Activated gamma-delta T cell treated with Interleukin-2 at 50 U/mL for 16 hours (primary cell): ENCODE data around the gene GPR84.
A peak's percentile ranks its signal among the peaks of the same experiment; 100 is the strongest.

Source experiments
- DNase-seq: peaks from one replicate; pipeline ENCODE4 v3.0.0-alpha.2; 2020

Gene GPR84

DNA sequence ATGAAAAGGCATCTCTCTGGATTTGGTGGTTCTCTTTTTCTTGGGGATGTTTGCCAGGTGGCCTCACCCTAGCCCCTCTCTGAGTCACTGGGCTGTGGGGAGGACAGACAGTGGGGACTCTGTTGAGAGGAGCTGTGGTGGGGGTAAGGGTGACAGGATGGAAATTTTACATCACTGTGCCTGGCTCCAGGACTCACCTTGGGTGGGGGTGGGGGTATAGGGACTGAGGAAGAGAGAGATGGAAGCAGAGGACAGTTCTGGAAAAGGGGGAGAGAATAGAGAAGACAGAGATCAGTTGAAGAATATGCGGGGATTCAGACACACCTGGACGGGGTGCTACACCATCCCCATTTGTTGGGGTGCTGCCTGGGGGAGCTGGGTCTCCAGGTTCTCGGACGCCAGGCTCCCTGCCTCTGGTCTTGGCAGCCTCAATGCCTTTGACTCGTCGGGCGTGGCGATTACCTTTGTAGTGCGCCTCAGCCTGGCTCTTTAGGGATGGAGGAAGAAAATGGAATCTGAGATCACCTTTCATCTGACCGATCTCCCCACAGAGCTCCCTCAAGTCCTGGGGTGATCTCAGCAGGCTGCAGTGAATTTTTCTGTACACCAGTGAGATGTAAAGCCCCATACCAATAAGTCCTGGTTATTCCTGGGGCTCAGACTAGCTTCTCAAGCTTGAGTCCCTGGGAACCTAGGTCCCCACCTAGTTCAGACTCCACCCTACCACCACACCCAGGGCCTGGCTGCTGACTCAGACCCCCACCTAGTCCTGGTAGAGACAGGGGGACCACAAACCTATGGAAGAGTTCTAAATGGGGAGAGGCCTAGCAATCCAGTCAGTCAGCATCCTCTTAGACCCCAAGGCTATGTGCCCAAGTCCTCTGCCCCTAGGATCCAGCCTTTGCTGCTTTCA lies 9.6 kb upstream of the GPR84 start:
- no peak for DNase-seq

DNA sequence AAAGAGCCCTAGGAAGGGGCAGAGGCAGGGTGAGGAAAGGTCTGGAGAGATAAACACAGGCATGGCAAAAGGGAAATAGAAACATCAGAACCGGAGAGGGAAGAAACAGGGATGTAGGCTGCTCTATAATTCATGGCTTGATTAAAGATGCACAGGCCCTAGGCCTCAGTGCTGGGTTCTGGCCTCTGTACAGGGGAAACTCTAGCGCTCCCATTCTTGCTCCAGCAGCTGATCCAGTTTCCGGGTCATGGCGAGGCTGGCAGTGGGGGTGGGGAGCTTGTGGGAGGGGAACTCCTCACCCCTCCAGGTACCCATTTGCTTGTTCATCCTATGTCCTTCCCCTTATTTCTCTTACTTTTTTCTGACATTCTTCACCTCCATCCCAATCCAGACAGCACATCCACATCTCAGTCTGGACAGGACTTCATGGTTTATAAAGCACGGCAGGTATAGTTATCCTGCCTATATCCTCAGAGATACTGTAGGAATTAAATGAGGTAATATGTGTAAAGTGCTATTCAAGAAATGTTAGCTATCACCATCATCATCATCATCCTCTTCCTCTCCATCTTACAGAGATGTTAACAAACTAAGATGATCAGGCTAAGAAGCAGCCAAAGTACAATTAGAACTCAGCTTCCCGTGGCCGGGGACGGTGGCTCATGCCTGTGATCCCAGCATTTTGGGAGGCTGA lies 8.0 kb upstream of the GPR84 start:
- no peak for DNase-seq

DNA sequence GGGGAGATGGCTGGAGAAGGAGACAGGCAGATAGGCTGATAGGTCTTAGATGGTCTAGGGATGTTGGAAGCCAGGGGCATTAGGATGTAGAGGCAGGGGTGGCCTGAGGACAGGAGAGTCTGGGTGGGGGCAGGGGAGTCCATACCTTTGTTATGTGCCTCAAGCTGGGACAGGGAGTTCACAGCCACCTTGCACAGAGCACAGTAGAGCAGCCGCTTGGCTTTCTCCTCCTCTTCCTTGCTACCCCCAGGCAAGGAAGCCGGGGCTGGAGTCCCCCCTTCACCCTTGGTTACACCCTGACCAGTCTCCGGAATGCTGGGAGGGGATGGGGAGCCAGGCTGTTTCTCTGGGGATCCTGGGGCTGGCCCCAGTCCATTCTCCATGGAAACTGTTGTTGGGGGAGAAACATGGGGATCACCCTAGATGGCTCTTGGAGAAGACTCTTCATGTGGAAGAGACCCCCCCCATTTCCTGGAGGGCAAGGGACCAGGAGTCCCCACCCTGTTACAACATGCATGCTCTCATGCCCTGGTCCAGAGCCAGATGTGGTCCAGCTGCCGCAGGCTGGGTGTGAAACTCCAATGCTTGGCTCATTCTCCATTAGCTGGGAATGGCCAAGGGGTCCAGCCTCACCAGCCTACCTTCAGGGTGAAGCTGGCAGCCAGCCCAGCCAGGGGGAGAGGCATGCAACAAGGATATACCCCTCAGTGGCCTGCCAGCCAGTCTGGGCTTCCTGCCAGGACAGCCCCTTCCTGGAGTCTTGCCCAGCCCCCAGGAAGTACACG lies 7.2 kb upstream of the GPR84 start:
- no peak for DNase-seq

DNA sequence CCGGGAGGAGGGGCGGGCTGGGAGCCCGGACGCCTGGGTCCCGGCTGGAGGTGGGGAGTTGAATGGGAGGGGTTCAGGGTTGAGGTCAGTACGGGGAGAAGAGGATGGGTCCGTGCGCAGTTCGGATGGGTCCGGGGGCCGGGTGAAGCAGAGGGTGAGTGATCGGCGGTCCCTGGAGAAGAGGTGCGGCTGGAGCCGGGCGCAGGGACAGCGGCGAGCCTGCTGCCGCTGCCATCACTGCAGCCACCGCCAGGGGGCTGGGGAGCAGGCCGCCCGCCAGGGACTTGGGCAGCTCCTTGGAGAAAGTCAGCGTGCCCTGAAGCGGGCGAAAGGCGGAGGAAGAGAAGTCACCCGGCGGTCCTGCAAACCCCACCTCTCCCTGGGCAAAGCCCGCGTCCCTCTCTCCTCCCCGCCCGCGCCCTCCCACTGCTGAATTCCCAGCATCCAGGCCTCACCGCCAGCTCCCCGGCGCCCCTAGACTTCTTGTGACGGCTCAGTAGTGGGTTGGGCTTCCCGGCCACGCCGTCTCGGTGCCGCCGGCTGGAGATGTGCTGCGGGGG lies 6.0 kb upstream of the GPR84 start:
- DNase-seq = peak; percentile 18

DNA sequence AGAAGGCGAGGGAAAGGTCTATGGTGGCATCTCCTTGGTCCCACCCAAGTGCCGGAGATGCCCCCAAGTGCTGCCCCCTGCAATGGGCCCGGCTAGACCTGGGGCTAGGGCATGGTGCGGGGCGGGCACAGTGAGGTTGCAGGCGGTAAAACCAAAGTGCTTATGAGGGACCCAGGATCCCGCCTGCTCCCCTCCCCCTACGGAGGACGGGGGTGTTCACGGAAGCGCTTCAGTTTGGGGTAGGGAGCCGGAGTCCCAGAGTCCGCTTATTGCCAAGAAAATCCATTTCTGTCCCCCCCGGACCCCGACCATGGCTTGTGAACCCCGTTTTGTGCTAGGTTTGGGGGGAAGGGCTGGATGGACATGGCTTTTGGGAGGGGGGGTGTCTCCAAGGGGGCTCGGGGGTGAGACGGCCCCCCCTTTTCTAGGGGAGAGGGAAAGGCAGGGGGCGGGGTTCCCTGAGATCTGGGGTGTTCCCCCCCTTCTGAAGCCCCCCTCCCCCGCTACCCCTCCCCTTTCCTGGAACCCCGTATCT lies 5.4 kb upstream of the GPR84 start:
- no peak for DNase-seq

DNA sequence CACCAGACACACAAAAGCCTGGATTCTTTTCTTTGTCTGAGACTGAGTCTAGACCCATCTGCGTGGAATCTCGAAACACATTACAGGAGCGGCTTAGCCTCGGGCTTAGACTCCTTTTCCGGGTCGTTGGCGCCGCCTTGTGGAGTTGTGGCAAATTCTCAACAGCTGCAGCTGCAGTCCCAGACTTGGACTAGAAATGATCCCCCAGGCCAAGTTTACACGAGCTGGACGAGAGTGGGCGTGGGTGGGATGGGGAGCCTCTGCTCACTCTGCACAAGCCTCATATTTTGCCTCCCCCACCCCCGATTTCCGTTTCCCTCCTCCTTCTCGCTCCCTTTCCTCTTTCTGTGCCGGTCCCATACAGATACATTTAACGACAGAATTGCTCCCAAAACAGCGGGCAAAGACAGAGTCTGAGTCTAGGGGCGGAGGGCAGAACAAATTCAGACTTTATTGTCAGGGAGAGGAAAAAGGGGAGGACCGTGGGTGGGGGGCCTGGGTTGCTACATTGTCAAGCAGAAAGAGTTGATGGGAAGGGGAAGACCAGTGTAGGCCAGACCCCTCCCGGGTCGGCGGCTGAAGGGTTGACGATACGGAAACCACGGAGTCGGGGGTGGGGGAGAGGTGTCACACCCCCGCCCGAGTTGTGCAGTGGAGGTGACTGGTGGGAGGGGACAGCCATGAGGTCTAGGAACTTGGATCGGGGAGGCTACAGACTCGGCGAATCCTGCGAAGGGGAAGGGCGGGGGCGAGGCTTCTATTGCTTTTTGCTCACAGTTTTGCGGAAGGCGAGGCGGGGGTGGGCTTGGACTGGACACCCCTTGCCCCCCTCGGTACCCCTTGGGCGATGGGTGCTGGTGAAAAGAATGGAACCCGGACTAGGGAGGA lies 4.7 kb upstream of the GPR84 start:
- DNase-seq = peak; percentile 91

DNA sequence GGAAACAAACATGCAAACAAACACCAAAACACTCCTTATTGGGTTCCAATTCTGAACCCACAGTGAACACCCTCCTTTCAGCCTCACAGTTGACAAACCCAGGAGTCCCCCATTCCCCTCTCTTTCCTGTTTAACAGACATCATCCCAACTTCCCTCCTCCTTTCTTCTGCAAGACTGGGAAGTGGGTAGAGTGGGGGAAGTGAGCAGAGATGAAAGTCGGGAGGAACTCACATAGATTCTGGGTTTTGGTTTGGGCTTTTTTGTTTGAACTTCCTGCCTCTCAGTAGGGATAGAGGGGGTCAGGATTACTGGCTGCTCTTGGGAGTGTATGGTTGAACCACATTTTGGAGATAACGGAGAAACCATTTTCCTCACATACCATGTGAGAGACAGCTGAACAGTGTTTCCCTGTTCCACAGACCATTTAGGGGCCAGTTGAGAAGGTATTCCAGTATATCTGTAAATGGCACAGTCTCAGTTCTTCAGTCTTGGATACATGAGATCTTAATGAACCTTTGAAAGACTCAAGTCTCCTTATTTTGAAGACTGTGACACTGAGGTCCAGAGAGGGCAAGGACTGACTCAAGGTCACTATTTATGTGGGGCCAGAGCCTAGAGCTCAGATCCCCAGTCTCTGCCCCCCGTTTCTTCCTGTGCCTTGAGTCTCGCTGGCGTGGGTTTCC lies 3.9 kb upstream of the GPR84 start:
- DNase-seq = no peak

DNA sequence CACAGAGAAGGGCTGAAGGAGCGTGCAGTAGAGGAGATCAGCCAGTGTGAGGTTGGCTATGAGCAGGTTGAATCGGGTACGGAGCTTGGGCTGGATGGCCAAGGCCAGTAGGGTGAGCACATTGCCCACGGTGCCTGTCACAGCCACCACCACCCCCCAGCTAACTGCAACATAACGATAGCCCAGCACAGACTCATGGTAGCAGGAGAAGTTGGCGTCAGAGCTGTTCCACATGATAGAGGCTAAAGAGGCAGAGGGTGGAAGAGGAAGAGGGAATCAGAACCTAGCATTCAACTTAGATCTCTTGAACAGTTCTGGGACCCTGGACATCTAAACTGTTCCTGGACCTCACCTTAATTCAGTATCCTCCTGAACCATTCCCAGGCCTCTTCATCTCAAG lies 668 bp downstream of the GPR84 start:
- no peak for DNase-seq

DNA sequence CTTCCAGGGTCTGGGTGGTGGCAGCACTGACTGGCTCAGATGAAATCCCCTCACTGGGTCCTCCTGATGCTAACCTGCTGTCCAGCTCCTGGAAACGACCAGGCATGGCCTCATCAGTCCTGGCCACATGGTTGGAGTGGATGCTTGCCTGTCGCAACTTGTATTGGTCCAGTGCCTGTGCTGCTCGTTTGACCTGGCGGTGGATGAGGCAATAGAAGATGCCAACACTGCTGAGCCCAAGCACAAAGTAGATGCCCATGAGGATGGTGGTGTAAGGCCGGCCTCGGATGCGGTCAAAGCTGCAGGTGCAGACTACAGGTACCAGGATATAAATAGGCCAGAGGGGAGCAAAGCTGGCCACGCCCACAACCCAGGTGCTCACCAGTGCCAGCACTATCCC lies 1.2 kb downstream of the GPR84 start:
- DNase-seq = no peak

DNA sequence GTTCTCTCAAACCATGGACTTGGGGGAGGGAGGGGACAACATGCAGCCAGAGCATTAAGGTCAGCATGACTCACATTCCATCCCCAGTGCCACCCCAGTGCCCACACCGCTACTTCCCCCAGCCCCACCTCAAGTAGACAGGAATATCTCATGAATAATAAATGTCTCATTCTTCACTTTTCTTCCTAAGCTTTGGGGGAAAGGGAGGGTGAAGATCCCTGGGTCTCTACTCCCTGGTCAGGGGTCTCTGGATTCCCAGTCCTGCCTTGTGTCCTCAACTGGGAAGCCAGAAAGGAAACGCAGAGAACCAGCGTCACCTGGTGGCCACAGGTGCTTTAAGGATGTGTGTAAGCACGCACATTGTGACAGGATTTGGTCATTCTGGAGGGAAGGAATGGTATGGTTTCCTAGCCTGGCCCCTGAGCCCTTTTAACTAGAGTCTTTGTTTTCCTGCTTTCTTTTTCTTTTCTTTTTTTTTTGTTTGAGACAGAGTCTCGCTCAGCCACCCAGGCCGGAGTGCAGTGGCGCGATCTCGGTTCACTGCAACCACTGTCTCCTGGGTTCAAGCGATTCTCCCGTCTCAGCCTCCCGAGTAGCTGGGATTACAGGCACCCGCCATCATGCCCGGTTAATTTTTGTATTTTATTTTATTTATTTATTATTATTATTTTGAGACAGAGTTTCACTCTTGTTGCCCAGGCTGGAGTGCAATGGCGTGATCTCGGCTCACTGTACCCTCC lies 3.4 kb downstream of the GPR84 start:
- DNase-seq = peak; percentile 33

DNA sequence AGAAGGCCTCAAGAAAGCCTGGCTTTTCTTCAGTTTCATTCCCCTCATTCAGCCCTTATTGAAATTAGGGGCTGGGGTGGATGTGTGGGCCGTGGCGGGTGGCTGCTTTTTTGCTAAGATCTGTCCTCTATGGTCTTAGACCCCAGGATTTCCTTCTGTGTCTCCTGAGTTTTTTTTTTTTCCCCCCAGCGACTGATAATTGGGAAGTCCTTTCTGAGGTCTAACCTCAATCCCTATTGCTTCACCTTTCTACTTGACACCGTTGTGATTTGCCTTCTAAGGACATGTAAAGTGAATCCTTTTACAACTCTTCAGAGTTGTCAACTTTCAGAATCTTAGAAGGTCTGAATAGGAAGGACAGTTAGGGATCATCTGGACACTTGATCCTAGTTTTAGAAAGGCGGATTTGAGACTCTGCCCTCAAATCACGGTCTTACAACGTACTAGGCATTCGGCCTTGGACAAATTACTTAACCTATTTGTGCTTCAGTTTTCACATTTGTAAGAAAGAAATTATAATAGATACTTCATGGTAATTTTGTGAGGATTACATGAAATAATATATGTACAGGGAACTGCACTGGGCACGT lies 4.4 kb downstream of the GPR84 start:
- DNase-seq = no peak

DNA sequence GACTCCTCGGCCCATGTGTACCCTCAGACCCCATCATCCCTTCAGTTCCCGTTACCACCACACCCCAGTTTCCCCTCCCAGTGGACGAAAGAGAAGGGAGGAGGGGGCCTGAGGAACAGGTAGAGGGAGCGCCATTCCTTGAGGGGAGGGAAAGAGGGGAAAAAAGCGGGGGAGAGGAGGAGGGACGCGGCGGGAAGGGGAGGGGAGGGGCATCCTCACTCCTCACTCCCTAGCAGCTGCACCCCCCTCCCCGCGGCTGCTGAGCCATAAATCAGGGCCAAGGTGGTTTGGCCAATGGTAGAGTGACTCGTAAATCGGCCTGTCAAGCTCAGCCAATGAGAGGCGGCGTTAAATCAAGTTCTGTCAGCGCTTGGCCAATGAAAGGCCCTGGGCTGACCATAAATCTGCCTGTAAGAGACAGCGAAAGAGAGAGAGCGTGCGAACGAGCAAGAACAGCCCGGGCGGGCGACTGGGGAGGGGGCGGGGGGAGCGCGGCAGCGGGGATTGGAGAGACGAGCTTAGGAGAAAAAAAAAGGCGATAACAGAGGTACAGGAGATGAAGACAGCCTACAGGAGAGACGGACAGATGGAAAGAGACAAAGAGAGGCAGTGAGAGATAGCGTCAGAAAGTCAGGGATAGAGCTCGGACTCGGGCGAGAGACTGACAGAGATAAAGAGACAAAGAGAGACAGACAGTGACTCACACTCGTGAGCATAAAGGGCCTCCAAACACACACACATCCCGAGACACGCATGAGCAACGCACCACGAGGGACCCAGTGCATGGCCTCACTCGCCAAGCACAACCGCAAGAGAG lies 5.1 kb downstream of the GPR84 start:
- DNase-seq = peak; percentile 91

DNA sequence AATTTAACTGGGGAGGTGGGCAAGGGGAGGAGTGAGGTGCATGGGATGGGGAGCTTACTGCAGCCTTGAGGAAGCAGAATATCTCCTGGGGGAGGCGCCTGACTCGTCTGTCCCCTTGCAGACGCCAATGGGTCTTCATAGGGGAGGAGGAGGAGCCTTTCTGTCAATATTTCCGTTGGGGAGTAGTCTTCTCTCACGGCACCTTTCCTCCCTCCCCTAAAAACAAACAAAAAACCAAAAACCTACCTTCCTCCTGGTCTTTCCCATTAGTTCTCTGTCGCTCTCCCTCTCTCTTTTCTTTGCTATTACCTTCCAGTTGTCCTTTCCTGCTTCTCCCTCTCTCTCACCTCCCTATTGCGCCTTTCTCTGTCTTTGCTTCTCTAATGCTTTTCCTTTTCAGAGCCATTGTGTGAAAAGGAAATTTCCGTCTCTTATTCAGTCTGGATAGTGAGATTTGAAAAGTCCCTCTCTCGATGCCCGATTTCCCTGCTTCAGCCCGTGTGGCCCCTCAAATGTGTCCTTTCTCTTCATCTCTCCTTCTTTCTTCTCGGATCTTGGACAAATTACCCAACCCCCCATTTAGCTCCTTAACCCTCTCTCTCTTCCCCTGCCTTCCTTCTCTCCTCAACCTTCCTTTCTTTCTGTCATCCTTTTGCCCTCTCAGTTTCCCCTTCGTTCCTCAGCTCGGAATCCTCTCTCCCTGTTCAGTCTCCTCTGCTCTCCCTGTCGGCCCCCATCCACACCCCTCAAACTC lies 5.9 kb downstream of the GPR84 start:
- DNase-seq = peak; percentile 16

DNA sequence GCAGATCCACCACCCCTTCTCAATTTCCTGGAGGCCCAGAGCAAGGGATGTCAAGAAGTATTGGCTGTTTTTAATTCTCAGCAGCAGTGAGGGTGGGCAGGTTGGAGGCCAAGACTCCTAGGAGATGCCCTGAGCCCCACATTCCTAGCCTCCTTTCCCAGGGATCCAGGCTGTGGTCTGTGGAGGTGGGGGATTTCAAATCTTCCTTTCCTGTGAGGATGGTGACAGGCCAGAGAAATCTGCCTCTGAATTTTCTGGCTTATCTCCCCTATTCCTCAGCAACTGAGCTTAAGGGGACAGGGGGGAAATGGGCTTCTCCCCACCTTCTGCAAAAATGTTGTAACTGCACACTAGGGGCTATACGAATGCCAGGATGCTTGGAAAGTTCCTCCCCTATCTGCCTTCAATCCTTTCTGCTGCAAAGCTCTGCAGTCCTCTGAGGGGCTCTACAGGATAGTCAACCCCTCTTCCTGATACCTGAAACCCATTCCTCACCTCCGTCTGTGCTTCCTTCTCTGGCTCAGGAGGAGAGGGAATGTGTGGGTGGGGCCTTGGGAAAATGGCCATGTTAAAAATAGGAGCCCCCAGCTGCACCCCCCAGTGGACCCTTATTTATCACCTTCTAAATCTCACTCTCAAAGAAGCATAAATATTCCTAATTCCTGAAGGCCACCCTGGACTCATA lies 6.6 kb downstream of the GPR84 start:
- no peak for DNase-seq

DNA sequence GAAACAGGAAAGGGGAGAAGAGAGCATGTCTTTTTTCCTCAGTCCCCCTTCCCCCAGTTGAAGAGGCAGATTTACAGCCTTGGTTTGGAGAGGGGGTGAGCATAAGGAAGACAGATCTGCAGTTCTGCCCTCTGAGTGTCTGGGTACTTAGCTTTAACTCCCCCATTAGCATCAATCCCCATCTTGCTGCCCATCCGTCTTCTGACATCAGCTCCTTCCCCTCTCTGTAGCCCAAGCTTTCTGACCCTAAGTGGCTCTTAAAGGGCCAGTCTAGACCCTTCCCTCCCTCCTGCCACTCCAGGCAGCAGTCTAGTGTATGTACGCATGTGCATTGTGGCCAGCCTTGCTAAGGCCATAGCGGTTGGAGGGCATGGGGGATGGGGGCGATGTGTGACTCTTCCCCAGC lies 7.3 kb downstream of the GPR84 start:
- no peak for DNase-seq

DNA sequence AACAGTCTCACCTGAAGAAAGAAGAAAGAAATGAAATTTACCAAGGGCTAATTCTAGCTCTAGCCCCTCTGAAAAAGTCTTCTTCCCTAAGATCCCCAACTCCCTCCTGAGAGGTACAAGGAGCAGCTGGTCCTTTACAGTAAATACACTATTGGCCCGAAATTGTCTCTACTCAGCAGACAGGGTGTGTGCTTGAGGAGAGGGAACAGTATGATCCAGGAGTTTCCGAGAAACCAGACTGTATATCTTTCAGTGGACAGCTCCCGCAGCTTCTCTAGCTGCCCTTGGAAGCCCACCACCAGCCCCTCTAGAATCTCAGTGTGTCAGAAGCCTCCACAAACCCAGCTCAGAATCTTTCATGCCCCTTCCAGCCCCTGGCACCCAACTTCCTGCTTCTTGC lies 8.1 kb downstream of the GPR84 start:
- DNase-seq = no peak

DNA sequence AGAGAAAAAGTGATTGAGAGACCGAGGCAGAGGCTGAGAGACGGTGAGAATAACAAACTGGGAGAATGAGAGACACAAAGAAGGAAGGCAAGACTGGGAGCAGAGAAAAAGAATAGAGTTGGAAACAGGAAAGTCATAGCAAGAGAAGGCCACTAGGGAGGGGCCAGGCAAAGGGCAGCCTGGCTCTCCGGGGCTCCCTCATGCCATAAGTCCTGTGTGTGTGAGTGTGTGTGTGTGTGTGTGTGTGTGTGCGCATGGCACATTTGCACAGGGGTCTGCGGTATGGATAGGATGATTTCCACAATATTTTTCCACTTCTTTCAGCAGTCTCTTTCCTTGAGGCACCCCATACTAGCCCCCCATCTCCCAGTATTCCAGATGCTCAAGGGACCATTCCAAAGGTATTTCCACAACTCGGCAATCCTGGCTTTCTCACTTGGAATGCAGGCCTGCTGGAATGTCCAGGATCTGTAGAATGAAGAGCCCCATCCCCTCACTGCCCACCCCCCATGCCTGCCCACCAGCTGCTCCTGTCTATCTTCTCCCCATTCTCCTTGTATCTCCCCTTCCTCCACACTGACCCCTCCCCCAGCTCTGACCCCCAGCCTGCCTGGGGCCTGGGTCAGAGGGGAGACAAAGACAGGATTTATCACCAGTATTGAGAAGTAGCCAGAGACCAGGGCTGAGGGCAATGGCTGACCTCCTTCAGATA lies 9.0 kb downstream of the GPR84 start:
- no peak for DNase-seq
